GM06990 (cell line): ENCODE results near the gene GPC2.
A peak's percentile ranks its signal among the peaks of the same experiment; 100 is the strongest.
"Not testable (repeated sequence)": the region's sequence is repeated elsewhere in the genome, so short reads cannot be mapped to it uniquely, and the experiment has no call there.

Experiments
- DNase-seq: peaks from one replicate; pipeline ENCODE4 v3.0.0-alpha.2; 2011; ENCODE audit not compliant: insufficient read length; ENCODE audit errors: extremely low read depth
- H3K27me3 ChIP-seq: replicated peaks from 2 replicates; pipeline ENCODE4 v1.6.0; 2011; ENCODE audit warnings: low read length; ENCODE audit not compliant: control insufficient read depth, insufficient read depth
- H3K36me3 ChIP-seq: 2 replicates; pipeline ENCODE4 v1.5.1; 2011; ENCODE audit warnings: low read length; ENCODE audit not compliant: control insufficient read depth, insufficient read depth
- H3K4me3 ChIP-seq: replicated peaks from 2 replicates; pipeline ENCODE4 v1.5.1; 2011; ENCODE audit warnings: low read depth, mild to moderate bottlenecking, control low read depth, low read length
- TF ChIP-seq, protein P1 (sequence below): IDR thresholded peaks from 2 replicates; pipeline ENCODE4 v1.5.1; 2011; ENCODE audit warnings: low read length, control low read depth, mild to moderate bottlenecking, inconsistent platforms; ENCODE audit not compliant: insufficient read depth, poor library complexity, severe bottlenecking

The GPC2 gene, protein sequence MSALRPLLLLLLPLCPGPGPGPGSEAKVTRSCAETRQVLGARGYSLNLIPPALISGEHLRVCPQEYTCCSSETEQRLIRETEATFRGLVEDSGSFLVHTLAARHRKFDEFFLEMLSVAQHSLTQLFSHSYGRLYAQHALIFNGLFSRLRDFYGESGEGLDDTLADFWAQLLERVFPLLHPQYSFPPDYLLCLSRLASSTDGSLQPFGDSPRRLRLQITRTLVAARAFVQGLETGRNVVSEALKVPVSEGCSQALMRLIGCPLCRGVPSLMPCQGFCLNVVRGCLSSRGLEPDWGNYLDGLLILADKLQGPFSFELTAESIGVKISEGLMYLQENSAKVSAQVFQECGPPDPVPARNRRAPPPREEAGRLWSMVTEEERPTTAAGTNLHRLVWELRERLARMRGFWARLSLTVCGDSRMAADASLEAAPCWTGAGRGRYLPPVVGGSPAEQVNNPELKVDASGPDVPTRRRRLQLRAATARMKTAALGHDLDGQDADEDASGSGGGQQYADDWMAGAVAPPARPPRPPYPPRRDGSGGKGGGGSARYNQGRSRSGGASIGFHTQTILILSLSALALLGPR

DNA sequence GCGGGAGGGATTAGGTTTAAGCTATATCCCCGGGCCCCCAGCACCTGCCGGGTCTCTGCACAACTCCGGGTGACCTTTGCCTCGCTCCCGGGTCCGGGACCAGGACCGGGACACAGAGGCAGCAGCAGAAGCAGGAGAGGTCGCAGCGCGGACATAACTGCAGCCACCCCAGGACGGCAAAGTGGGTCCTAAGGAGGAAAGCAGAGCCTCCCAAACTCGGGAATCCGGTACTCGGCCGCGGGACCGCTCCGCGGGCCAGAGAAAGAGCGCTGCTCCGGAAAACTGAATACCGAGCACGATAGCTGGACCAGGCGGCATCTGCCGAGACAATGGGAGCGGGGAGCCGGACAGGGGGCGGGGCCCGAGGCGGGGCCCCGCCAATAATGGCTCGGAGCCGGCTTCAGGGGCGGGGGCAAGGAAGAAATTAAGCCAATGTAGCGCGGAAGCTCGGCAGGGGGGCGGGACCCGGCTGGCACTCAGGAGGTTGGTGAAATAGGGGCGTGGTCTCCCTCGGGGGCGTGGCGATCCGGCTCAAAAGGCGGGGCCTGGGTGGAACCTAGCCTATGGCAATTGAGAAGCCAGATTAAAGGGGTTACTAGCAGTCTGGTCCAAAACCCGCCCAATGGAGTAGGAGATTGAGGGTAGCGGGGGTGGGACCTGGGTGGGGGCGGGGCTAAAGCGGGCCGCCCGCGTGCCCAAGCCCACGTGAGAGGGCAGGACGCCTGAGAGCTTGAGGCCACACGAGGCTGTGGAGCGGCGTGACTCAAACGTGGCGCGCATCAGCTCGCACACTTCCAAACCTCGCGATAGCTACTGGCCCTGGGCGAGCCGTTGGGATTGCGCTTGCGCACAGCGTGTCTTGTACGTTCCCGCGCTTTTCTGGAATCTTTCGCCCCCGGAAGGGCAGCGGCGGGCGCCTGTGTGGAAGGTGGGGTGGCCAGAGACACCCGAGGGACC, at the start of gene GPC2, which contains the start of gene STAG3:
TSS of gene GPC2 (minus strand) at position 337 of the 957 bp plus-strand sequence. CDS start at position 155, 182 bp downstream.
TSS of gene STAG3 (plus strand) at position 874 of the 957 bp plus-strand sequence. CDS start 2,639 bp downstream, outside the sequence.
- DNase-seq, result peak; percentile 99
- Histone ChIP-seq H3K36me3 (no peaks in the 10 kb centered on the region), H3K27me3 (no peaks in the 10 kb centered on the region), H3K4me3 (peak within 1 kb of the TSS; percentile 63)
- TF ChIP-seq, protein P1, sequence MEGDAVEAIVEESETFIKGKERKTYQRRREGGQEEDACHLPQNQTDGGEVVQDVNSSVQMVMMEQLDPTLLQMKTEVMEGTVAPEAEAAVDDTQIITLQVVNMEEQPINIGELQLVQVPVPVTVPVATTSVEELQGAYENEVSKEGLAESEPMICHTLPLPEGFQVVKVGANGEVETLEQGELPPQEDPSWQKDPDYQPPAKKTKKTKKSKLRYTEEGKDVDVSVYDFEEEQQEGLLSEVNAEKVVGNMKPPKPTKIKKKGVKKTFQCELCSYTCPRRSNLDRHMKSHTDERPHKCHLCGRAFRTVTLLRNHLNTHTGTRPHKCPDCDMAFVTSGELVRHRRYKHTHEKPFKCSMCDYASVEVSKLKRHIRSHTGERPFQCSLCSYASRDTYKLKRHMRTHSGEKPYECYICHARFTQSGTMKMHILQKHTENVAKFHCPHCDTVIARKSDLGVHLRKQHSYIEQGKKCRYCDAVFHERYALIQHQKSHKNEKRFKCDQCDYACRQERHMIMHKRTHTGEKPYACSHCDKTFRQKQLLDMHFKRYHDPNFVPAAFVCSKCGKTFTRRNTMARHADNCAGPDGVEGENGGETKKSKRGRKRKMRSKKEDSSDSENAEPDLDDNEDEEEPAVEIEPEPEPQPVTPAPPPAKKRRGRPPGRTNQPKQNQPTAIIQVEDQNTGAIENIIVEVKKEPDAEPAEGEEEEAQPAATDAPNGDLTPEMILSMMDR, result no peak

- H3K4me3 ChIP-seq, DNase-seq, H3K27me3 ChIP-seq: not testable (repeated sequence)
- H3K36me3 ChIP-seq, result peaks cover 19% of the 10 kb centered on the region
Measured at GRCh38 chr7:100224891-100225290, 47.7 kb upstream of the GPC2 start.

- not testable (repeated sequence) for DNase-seq, H3K27me3 ChIP-seq, H3K4me3 ChIP-seq
- peaks cover 19% of the 10 kb centered on the region for H3K36me3 ChIP-seq
Measured at GRCh38 chr7:100223376-100223927, 46.3 kb upstream of the GPC2 start.

GRCh38 chr7:100222445-100223132, 45.4 kb upstream of the GPC2 start:
- peak overlapping the region; percentile 79 for H3K4me3 ChIP-seq
- peaks cover 19% of the 10 kb centered on the region for H3K36me3 ChIP-seq
- TF ChIP-seq, protein P1, result no peak

GRCh38 chr7:100221767-100222444, 44.7 kb upstream of the GPC2 start:
- TF ChIP-seq, protein P1, result no peak
- H3K27me3 ChIP-seq, result no peaks in the 10 kb centered on the region
- H3K4me3 ChIP-seq, result peak overlapping the region; percentile 79
- H3K36me3 ChIP-seq, result peaks cover 19% of the 10 kb centered on the region
- DNase-seq, result no peak

More at GRCh38 chr7:100222445-100223132, 45.4 kb upstream of the GPC2 start:
- no peak for DNase-seq
- H3K27me3 ChIP-seq, result no peaks in the 10 kb centered on the region
